Measurements from ENCODE around the gene PPP6R2.

Gene PPP6R2

GRCh38 chr22:50436015-50436830 is 93.1 kb downstream of the PPP6R2 start:
- DNase-seq, result no peak

- no peak for DNase-seq
Measured at GRCh38 chr22:50436841-50437341, 93.8 kb downstream of the PPP6R2 start.

DNA sequence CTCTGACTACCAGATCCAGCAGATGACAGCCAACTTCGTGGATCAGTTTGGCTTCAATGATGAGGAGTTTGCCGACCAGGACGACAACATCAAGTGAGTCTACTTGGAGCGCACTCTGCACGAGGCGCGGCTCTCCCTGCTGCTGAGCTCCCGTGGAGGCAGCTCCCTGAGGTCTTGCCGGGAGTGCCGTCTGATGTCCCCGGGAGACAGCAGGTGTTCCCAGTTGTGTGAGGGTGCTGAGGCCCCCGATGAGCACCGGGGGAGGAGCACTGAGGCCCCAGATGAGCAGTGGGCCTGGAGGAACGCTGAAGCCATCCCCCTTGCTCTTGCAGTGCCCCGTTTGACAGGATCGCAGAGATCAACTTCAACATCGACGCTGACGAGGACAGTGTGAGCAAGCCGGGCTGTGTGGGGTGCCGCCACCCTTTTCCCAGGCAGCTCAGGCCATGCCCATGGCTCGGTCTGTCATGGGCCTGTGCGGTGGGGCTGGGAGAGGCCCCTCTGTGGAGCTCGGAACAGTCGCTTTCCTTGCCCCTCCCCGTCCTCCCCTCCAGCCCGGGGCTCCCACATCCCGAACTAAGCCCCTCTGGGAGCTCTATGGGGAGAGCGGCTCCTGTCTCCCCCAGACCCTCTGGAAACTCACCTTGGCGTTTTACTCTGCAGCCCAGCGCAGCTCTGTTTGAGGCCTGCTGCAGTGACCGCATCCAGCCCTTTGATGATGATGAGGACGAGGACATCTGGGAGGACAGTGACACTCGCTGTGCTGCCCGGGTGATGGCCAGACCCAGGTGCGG is 94.6 kb downstream of the PPP6R2 start:
- no peak for DNase-seq

DNA sequence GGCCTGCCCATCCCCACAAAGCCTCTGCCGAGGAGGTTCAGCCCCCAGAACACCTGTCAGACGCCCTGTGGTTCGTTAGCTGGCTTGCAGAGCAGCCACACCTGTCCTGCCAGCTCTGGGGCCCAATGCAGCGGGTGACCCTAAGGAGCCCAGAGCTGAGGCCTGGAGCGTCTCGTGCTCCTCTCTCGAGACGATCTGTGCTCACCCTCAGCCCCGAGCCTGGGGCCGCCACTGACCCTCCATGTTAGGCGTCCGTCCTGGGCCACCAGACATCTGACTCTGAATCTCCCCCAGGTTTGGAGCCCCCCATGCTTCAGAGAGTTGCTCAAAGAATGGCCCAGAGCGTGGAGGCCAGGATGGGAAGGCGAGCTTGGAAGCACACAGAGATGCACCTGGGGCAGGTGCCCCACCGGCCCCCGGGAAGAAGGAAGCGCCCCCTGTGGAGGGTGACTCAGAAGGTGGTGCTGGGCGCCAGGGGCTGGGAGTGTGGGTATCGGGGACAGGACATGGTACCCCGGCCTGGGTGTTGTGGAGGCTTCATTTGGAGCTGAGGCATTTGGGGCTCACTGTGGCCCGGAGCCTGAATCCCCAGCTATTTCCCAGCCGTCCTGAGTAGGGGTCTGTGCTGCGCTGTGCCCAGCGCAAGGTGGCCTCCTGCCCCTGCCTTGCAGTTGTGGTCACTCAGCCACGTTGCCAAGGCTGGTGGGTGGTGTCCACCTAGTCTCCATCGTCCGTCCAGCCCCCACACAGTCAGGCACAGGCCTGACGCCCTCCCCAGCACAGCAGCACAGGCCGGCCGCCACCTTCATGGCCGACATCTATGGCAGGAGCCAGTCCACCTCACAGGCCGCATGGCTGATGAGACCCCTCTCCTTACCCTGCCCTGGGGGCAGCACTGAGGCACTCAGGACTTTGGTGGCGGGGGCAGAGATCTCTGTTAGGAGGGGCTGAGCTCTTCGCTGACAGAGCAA is 95.5 kb downstream of the PPP6R2 start:
- no peak for DNase-seq

DNA sequence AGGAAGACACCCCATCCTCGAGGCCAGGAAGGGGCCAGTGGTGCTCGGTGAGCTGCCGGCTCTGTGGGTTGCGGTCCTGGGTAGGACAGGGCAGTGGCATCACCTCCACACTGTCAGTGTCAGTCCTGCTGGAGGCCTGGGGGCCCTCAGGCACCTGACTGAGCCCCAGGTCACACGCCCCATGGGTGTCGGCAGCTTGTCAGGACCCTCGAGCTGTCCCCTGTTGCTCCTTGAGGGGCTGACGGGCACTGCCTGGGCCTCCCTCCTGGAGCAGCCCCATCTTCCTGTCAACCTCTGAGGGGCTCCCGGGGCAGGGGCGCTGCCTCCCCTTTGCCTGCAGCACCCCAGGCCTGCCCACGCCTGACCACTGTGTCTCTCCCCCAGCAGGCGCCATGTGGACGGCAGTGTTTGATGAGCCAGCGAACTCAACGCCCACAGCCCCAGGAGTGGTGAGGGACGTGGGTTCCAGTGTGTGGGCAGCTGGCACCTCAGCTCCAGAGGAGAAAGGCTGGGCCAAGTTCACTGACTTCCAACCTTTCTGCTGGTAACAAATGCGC is 96.3 kb downstream of the PPP6R2 start:
- no peak for DNase-seq

GRCh38 chr22:50439871-50440331 is 96.8 kb downstream of the PPP6R2 start:
- DNase-seq, result no peak

DNA sequence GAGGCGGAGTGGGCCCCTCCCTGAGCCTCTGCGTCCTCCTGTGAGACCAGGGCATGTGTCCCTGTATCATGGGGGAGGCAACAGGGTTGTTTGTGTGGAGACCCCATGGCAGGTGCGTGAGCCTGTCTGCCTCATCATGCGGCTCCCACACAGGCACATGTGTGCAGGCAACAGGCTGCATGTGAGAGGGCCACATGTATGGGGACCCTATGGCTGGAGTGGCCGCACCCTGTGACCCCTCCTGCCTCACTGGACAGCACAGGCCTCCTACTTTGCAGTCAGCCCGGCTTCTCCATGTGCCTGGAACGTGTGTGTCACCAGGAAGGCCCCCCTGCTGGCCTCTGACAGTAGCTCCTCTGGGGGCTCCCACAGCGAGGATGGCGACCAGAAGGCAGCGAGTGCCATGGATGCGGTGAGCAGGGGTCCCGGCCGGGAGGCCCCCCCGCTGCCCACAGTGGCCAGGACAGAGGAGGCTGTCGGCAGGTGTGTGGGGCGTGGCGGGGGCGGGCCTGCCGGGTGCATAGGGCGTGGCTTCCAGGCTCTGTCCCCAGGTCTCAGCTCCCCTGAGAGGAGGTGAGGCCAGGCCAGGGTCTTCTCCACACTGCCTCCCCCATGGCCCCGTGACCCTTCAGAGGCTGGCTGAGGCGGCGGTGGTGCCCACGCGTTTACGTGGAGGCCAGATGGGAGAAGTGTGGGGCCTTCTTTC is 97.6 kb downstream of the PPP6R2 start:
- DNase-seq, result no peak

GRCh38 chr22:50441428-50441993 is 98.4 kb downstream of the PPP6R2 start:
- DNase-seq, result no peak

- no peak for DNase-seq
Measured at GRCh38 chr22:50443197-50443596, 100.1 kb downstream of the PPP6R2 start.

DNA sequence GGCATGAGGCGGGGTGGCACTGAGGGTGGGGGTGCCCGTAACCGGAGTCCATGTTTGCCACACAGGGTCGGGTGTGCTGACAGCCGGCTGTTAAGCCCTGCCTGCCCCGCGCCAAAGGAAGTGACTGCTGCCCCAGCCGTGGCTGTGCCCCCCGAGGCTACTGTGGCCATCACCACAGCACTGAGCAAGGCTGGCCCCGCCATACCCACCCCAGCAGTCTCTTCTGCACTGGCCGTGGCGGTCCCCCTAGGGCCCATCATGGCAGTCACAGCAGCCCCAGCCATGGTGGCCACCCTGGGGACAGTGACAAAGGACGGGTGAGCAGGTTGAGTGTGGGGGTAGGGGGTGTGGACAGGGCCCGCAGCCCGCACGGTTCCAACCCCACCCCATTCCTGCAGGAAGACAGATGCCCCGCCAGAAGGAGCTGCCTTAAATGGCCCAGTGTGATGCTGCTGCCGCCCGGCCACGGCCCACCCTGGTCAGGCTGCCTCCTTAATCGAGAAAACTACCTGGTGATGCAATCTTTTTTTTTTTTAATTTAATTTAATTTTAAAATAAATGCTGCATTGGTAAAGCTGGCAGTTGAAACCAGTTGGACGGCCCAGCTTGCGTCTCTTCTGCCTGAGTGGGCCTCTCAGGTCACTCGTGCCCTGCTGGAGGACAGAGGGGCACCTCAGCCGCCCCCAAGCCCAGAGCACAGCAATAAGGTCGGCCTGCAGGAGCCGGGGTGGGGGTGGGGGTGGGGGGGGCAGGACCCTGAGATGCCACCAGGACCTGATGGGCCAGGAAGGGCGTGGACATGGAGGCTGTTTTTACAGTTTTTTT is 100.9 kb downstream of the PPP6R2 start:
- DNase-seq, result no peak

- no peak for DNase-seq
Measured at GRCh38 chr22:50444663-50445062, 101.5 kb downstream of the PPP6R2 start.

GRCh38 chr22:50445071-50445879 is 102.1 kb downstream of the PPP6R2 start:
- DNase-seq, result peak in 4 of 6 experiments; percentile 13 to 47 (median 31)

DNA sequence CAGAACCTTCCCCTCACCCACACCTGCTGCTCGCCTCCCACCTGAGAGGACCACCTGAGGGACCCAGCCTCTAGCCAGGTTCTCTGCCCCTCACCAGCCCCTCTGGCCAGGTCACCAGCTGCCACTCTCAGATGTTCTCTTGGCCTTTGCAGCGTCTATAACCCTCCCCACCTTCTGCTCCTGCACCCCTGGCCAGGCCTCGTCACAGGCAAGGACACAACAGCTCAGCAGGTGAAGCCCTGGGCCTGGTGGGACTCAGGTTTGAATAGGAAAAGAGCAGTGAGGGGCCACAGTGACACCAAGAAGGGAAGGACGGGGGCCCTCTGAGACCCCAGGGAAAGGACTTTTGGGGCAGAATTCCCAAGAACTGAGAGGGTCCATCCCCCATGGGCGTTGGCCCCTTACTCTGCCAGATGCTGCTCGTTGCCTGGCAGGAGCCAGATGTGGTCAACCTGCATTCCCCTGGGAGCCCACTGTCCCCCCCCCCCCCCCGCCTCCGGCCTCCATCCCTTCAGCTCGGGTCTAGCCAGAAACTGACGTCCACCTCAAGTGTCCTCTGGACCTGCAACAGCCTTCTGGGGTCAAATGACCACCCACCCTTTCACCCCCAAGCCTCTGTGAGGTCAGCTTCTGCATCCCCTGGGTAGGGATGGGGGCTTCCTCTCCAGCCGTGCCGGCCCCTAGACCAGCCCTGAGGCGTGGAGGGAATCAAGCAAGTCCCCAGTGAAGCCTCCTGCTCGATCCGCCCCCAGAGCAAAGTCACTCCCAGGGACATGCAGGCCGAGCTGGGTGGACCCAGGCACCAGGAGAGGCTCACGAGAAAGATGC is 103.0 kb downstream of the PPP6R2 start:
- DNase-seq, result no peak

DNA sequence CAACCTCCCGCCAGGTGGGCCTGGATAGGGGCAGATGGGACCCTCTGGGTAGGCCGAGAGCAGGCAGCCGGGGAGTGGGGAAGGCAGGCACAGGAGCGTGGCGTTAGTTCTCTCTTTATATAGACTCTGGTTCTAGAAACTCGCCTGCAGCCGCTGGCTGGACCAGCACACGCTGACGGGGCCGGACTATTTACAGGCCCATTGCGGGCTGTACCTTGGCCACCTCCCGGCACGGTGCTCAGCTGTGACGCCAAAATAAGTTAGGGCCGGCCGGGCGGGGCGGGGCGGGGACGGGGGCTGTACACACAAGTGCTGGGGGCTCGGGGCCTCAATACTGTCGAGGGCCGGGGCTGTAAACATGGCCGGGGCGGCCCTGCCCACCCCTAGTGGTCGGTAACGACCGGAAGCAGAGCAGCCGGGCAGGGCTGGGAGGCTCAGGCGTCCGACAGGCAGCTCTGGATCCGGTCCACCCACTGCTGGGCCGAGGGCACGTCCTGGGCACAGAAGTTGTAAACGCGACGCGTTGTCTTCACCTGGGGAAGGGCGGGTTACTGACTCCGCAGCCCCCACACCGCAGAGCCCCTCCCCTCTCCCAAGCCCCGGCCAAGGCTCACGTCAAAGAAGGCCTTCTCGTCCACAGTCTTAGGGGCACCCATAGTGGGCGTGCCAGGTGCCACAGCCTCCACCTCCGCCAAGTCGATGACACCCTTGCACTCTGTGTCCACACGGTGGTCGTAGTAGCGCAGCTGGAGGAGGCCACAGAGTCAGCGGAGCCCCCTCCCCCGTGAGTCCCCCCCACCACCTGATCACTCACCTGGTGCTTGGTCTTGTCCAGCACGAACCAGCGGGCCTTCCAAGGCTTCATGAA is 103.8 kb downstream of the PPP6R2 start:
- no peak for DNase-seq

DNA sequence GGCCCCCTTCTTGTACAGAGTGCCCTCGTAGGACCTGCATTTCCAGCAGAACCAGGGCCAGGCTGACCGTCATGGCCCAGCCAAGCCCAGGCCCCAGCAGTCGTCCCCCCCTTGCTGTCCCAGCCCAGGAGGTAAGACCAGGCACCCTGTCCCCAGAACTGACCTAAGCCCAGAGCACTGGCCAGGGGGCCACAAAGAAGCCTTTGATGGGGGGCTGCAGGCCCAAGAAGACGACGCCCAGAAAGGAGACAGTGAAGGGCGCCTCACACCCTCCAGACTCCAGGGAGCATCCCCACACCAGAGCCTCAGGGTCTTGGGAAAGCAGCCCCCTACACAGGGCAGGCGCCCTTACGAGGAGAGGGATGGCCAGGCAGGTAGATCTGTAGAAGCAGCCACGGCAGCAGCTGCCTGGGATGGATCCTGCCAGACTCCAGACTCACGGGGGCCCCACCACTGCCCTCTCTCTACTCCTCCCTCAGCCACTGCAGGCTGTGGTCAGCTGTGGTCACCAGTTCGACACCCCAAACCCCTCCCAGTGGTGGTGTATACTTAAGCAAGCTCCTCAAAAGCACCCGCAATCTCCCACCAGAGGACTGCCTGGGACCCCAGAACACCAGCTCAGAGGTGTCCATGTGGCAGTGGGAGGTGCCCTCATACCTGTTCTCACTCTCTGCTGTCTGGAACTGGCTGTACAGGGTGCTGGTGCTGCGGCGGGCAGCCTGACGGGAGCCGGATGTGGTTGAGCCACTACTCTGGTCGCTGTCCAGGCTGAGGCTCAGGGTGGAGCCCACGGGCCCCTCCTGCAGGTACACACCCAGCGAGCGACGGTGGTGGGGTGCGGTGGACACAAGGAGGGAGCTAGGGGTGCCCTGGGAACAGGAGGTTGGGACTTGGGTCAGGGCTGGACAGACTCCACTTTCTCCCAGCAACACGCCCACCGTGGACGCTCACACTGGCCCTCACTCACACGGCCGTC is 104.7 kb downstream of the PPP6R2 start:
- no peak for DNase-seq

GRCh38 chr22:50452649-50453048 is 109.5 kb downstream of the PPP6R2 start:
- DNase-seq, result no peak

All from stimulated activated naive CD4-positive, alpha-beta T cell (primary cell).